Right atrium auricular region (tissue), 2 donors: Measurements from ENCODE around the gene EGLN1. TPM values are rescaled to one million over a fixed set of nuclear protein-coding genes. Genes with fewer than 3 reads are reported as not detected.
"Not testable (repeated sequence)": the region's sequence is repeated elsewhere in the genome, so short reads cannot be mapped to it uniquely, and the experiment has no call there.

Experiments used
- DNase-seq: peaks from one replicate; pipeline ENCODE4 v3.0.0-alpha.2; 2019; ENCODE audit warnings: low spot score
- H3K27ac ChIP-seq, 2 donors: fragments of 200-600 bp; sonication (generic); 1 replicate in 1 of 2; 2 replicates in 1 of 2; pipeline ENCODE4 v1.5.1; 2016 to 2019
- H3K27me3 ChIP-seq, 2 donors: fragments of 200-600 bp; sonication (generic); one replicate each; pipeline versions ENCODE4 v1.5.1 to v1.6.0; 2017 to 2019
- H3K36me3 ChIP-seq: fragments of 200-600 bp; sonication (generic); one replicate; pipeline ENCODE4 v1.5.1; 2016
- H3K4me1 ChIP-seq, 2 donors: fragments of 200-600 bp; sonication (generic); one replicate each; pipeline versions ENCODE4 v1.5.1 to v1.6.0; 2017 to 2019
- H3K4me3 ChIP-seq, 2 donors: fragments of 200-600 bp; sonication (generic); 1 replicate in 1 of 2; 2 replicates in 1 of 2; pipeline ENCODE4 v1.5.1; 2017 to 2019; ENCODE audit warnings: mild to moderate bottlenecking in 1 of 2, moderate library complexity in 1 of 2
- H3K9me3 ChIP-seq, 2 donors: fragments of 200-600 bp; sonication (generic); one replicate each; pipeline ENCODE4 v1.5.1; 2019
- total RNA-seq, 2 donors: library from RNA; depleted of rRNA; stranded (reverse); fragments of >200 nt; gene quantifications; one replicate each; pipeline ENCODE4 v1.1.0, GENCODE V29; 2016
- TF ChIP-seq, protein P1 (sequence below), 2 donors: fragments of 200-600 bp; sonication (generic); IDR thresholded peaks; one replicate each; pipeline ENCODE4 v1.5.1; 2019; ENCODE audit warnings: antibody characterized with exemption in 2 of 2

EGLN1 gene
- total RNA-seq, 2 donors from 2014 or later: 57.9 to 76.7 TPM

DNA sequence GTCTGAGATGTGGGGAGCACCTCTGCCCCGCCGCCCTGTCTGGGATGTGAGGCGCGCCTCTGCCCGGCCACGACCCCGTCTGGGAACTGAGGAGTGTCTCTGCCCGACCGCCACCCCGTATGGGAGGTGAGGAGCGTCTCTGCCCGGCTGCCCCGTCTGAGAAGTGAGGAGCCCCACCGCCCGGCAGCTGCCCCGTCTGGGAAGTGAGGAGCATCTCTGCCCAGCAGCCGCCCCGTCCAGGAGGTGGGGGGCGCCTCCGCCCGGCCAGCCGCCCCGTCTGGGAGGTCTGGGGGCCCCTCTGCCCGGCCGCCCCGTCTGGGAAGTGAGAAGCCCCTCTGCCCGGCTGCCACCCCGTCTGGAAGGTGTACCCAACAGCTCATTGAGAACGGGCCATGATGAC is 32.0 kb upstream of the EGLN1 start:
- not testable (repeated sequence) for H3K27me3 ChIP-seq, H3K4me1 ChIP-seq, H3K27ac ChIP-seq, H3K36me3 ChIP-seq, H3K4me3 ChIP-seq, DNase-seq
- H3K9me3 ChIP-seq: peaks cover 0 to 26% of the 10 kb centered on the region in 2 donors

DNA sequence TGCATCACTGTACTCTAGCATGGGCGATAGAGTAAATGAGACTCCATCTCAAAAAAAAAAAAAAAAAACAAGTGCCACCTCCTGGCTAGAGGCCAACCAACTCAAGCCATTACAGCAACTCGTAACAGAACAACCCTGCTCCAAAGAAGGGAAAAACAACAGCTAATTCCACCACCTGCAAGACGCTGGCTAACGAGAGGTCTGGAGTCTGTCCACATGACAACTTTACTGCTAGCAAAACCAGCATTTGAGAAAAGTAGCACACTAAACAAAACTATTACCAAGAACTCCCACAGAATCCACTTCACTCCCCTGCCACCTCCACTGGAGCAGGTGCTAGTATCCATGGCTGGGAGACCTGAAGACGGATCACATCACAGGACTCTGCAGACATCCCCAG is 24.1 kb upstream of the EGLN1 start:
- no peak overlapping the region for H3K4me3 ChIP-seq
- no peaks in the 10 kb centered on the region for H3K36me3 ChIP-seq
- TF ChIP-seq, protein P1, sequence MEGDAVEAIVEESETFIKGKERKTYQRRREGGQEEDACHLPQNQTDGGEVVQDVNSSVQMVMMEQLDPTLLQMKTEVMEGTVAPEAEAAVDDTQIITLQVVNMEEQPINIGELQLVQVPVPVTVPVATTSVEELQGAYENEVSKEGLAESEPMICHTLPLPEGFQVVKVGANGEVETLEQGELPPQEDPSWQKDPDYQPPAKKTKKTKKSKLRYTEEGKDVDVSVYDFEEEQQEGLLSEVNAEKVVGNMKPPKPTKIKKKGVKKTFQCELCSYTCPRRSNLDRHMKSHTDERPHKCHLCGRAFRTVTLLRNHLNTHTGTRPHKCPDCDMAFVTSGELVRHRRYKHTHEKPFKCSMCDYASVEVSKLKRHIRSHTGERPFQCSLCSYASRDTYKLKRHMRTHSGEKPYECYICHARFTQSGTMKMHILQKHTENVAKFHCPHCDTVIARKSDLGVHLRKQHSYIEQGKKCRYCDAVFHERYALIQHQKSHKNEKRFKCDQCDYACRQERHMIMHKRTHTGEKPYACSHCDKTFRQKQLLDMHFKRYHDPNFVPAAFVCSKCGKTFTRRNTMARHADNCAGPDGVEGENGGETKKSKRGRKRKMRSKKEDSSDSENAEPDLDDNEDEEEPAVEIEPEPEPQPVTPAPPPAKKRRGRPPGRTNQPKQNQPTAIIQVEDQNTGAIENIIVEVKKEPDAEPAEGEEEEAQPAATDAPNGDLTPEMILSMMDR (IDR thresholded peaks at IDR 0.05): no peak
- H3K4me1 ChIP-seq: no peaks in the 10 kb centered on the region
- DNase-seq: no peak
- H3K9me3 ChIP-seq: peaks cover 0 to 14% of the 10 kb centered on the region in 2 donors
- no peaks in the 10 kb centered on the region for H3K27me3 ChIP-seq
- H3K27ac ChIP-seq: no peak overlapping the region

DNA sequence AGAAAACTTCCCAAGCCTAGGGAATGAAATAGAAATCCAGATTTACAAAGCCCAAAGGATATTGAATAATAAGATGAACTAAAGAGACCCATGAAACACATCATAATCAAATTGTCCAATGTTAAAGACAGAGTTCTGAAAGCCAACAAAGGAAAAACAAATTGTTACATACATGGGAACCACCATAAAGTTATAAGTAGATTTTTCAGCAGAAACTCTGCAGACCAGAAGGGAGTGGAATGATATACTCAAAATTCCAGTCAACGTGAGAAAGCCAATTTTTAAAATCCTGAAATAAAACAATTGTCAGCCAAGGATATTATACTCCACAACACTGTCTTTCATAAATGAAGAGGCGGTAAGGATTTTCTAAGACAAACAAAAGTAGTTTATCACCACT is 22.0 kb upstream of the EGLN1 start:
- Histone ChIP-seq H3K4me1 (no peaks in the 10 kb centered on the region), H3K9me3 (peaks cover 0 to 14% of the 10 kb centered on the region in 2 donors), H3K27me3 (no peaks in the 10 kb centered on the region), H3K4me3 (no peak overlapping the region), H3K36me3 (no peaks in the 10 kb centered on the region), H3K27ac (no peak overlapping the region)
- no peak for DNase-seq
- TF ChIP-seq, protein P1 (IDR thresholded peaks at IDR 0.05): no peak

DNA sequence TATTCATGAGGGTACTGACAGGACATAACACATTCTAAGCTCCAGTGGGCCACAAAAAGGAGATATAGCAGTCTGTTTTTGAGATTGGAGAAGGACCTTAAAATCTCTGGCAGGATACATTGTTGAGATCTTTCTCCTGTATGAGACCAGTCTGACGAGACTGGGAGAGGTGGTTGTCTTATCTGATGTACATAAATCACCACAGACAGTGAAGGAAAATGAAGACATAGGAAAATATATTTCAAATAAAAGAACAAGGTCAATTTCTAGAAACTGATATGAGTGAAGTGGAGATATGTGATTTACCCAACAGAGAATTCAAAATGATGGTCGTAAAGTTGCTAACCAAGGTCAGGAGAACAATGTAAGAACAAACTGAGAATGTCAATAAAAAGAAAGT is 21.3 kb upstream of the EGLN1 start:
- H3K4me1 ChIP-seq: no peaks in the 10 kb centered on the region
- H3K4me3 ChIP-seq: no peak overlapping the region
- H3K27me3 ChIP-seq: no peaks in the 10 kb centered on the region
- H3K36me3 ChIP-seq: no peaks in the 10 kb centered on the region
- peaks cover 0 to 14% of the 10 kb centered on the region in 2 donors for H3K9me3 ChIP-seq
- no peak for DNase-seq
- no peak overlapping the region for H3K27ac ChIP-seq
- TF ChIP-seq, protein P1 (IDR thresholded peaks at IDR 0.05): no peak

DNA sequence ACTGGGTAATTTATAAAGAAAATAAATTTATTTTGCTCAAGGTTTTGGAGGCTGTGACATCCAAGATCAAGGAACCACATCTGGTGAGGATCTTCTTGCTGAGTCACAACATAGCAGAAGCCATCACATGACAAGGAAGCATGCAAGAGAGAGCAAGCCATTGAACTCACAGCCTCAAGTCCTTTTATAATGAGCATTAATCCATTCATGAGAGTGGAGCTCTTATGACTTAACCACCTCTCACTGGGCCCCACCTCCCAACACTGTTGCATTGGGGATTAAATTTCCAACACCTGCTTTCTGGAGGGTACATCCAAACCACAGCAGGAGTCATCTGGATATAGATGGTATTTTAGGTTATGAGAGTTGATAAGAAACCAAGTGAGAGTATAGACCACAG is 20.6 kb upstream of the EGLN1 start:
- H3K4me1 ChIP-seq: no peaks in the 10 kb centered on the region
- H3K27ac ChIP-seq: no peak overlapping the region
- H3K4me3 ChIP-seq: no peak overlapping the region
- H3K36me3 ChIP-seq: no peaks in the 10 kb centered on the region
- TF ChIP-seq, protein P1 (IDR thresholded peaks at IDR 0.05): no peak
- H3K9me3 ChIP-seq: peaks cover 0 to 14% of the 10 kb centered on the region in 2 donors
- no peak for DNase-seq
- H3K27me3 ChIP-seq: no peaks in the 10 kb centered on the region

DNA sequence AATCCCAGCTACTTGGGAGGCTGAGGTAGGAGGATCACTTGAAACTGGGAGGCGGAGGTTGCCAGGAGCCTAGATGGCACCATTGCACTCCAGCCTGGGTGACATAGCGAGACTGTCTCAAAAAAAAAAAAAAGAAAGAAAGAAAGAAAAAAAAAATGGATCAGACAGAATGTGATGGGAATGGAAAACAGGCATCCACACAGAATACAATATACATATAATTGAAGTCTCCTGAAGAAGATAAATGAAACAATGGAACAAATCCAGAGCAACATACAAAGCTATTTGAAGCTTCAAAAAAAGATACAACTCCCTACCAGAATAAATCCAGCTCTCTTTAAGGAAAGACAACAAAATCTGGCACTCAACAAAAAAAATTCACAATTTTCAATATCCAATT is 10.9 kb upstream of the EGLN1 start:
- TF ChIP-seq, protein P1 (IDR thresholded peaks at IDR 0.05): no peak
- no peaks in the 10 kb centered on the region for H3K4me1 ChIP-seq
- H3K27me3 ChIP-seq: no peaks in the 10 kb centered on the region
- no peak for DNase-seq
- no peaks in the 10 kb centered on the region for H3K36me3 ChIP-seq
- H3K9me3 ChIP-seq: no peaks in the 10 kb centered on the region
- H3K4me3 ChIP-seq: no peak overlapping the region
- no peak overlapping the region for H3K27ac ChIP-seq
